Pancreas (tissue), 10 donors: ENCODE measurements around the gene ZNF836. TPM values are rescaled to one million over a fixed set of nuclear protein-coding genes. Genes with fewer than 3 reads are reported as not detected.
A peak's percentile ranks its signal among the peaks of the same experiment; 100 is the strongest.

ENCODE experiments used
- ATAC-seq, 4 donors: fragments of 200-7000 bp; cut with Tn5 transposase; one replicate each; pipeline versions ENCODE4 v1.8.0 to v1.9.1; 2020; ENCODE audit warnings: mild to moderate bottlenecking in 4 of 4, moderate library complexity in 4 of 4
- DNase-seq, 6 donors: peaks; one replicate each; pipeline ENCODE4 v3.0.0-alpha.2; 2020
- FAIRE-seq: peaks from 2 replicates; lab custom pipeline; 2012; peaks lifted over from hg19 to GRCh38; lab: Jason Lieb, UNC
- H3K27ac ChIP-seq, 4 donors: fragments of 200-600 bp; sonication (generic); 1 replicate in 3 of 4; 2 replicates in 1 of 4; pipeline versions ENCODE4 v1.5.0 to v1.8.0; 2020
- H3K27me3 ChIP-seq, 4 donors: fragments of 200-600 bp; one replicate each; pipeline ENCODE4 v1.8.0; 2021
- H3K36me3 ChIP-seq, 3 donors: fragments of 200-600 bp; sonication (generic) in 1 of 3; one replicate each; pipeline versions ENCODE4 v1.5.0 to v1.8.0; 2020 to 2021
- H3K4me1 ChIP-seq, 3 donors: fragments of 200-600 bp; one replicate each; pipeline ENCODE4 v1.8.0; 2021
- H3K4me3 ChIP-seq, 4 donors: fragments of 200-600 bp; sonication (generic) in 2 of 4; one replicate each; pipeline versions ENCODE4 v1.5.0 to v1.8.0; 2020 to 2021
- H3K9me3 ChIP-seq, 4 donors: fragments of 200-600 bp; one replicate each; pipeline ENCODE4 v1.8.0; 2021
- CTCF ChIP-seq, 4 donors: fragments of 200-600 bp; sonication (generic) in 3 of 4; IDR thresholded peaks; one replicate each; pipeline versions ENCODE4 v1.5.0 to v1.8.0; 2021; ENCODE audit warnings: antibody characterized with exemption in 4 of 4
- WGBS, 2 donors: extraction: QIAGEN DNeasy Blood & Tissue Kit; methylation state at CpG; one replicate each; pipeline ENCODE4 v1.1.7; 2013; 5-methylcytosine and 5-hydroxymethylcytosine counted together
- intact Hi-C, 3 donors: fragments of 100-400 bp; cut with DNase I; formaldehyde crosslinking; loops; one replicate each; pipeline versions ENCODE4 v1.11.1 to v1.14.2; 2022
- polyA plus RNA-seq, 2 donors: library from polyadenylated mRNA; stranded (reverse); fragments of 200-250 nt; gene quantifications; one replicate each; pipeline ENCODE4 v1.2.3, GENCODE V29; 2013
- total RNA-seq, 6 donors: library from RNA; stranded (reverse); fragmentation: NEBNext Ultra II Directional in 4 of 6; extraction: Animal tissue kit (Norgen Biotek cat#: 25700) in 4 of 6; gene quantifications; one replicate each; pipeline versions ENCODE4 v1.2.1 to v1.2.4, GENCODE V29; 2021 to 2023
- donor health status: healthy with polysubstance abuse.
- donor health status: DM: no; HTN: no; CAD: no; lungs with moderate emphysema.
- donor health status: DM: no; HTN: no; CAD: no.
- donor health status: control.
- donor health status: control.
- donor health status: Bipolar disorder and iron deficiency.
- donor health status: DM: yes; HTN: yes; CAD: no.
- donor health status: DM: no; HTN: no; CAD: no.
- donor health status: DM: no; HTN: no; CAD: no.
- donor health status: DM: yes; HTN: yes; CAD: no.

Gene ZNF836
- total RNA-seq (1 to 10 TPM; 4.4 to 9.2 (median 7.3) TPM), polyA plus RNA-seq (1 to 10 TPM; 2.0 to 2.8 TPM)

- peak within 1 kb of the TSS; percentile 61 to 84 (median 76) for H3K4me3 ChIP-seq
- H3K9me3 ChIP-seq: no peaks in the 10 kb centered on the region
- peaks cover 0 to 4% (median 0%) of the 10 kb centered on the region in 3 donors for H3K36me3 ChIP-seq
- 4 to 5% methylated on average over 37 of the region's 37 CpGs for WGBS, 2 donors
- DNase-seq (peak; percentile 85 to 95 (median 92)), ATAC-seq (peak; percentile 97 to 99 (median 98)), FAIRE-seq (no peak)
- no peaks in the 10 kb centered on the region for H3K27me3 ChIP-seq
- intact Hi-C loops: no loop called here
- H3K4me1 ChIP-seq: peaks cover 0 to 7% (median 4%) of the 10 kb centered on the region in 3 donors
- no peak for TF ChIP-seq CTCF (IDR thresholded peaks at IDR 0.05)
- H3K27ac ChIP-seq: peak within 1 kb of the TSS; percentile 44 to 74 (median 57)
These were observed at the start of gene ZNF836 for GRCh38 chr19:52171321-52172169. Gene ZNF836, minus strand, starts transcription at chr19:52171621. Its CDS starts 3,549 bp downstream, at chr19:52168072.

GRCh38 chr19:52221031-52221430, 49.6 kb upstream of the ZNF836 start:
- FAIRE-seq: no peak
- no peak for DNase-seq
- Histone ChIP-seq H3K27ac (no peak overlapping the region), H3K27me3 (no peaks in the 10 kb centered on the region), H3K36me3 (peaks cover 4 to 87% (median 78%) of the 10 kb centered on the region in 3 donors), H3K4me3 (no peak overlapping the region), H3K4me1 (no peaks in the 10 kb centered on the region), H3K9me3 (no peaks in the 10 kb centered on the region)
- no peak for TF ChIP-seq CTCF (IDR thresholded peaks at IDR 0.05)
- no peak for ATAC-seq
- WGBS, 2 donors: 96 to 98% methylated on average over 6 of the region's 6 CpGs
- intact Hi-C loops: no loop called here

- Histone ChIP-seq H3K36me3 (peaks cover 9 to 93% (median 78%) of the 10 kb centered on the region in 3 donors), H3K27me3 (no peaks in the 10 kb centered on the region), H3K4me3 (no peak overlapping the region), H3K27ac (no peak overlapping the region), H3K4me1 (no peaks in the 10 kb centered on the region), H3K9me3 (no peaks in the 10 kb centered on the region)
- no peak for FAIRE-seq
- no peak for ATAC-seq
- 93 to 97% methylated on average over 8 of the region's 8 CpGs for WGBS, 2 donors
- TF ChIP-seq CTCF (IDR thresholded peaks at IDR 0.05): no peak
- intact Hi-C loops: no loop called here
- no peak for DNase-seq
These were observed 48.2 kb upstream of the ZNF836 start for GRCh38 chr19:52219611-52220010.

GRCh38 chr19:52217576-52217975, 46.2 kb upstream of the ZNF836 start:
- peaks cover 7 to 100% (median 92%) of the 10 kb centered on the region in 3 donors for H3K36me3 ChIP-seq
- no peak for DNase-seq
- H3K27me3 ChIP-seq: no peaks in the 10 kb centered on the region
- ATAC-seq: no peak
- WGBS, 2 donors: 87 to 90% methylated on average over 5 of the region's 5 CpGs
- no peaks in the 10 kb centered on the region for H3K9me3 ChIP-seq
- intact Hi-C loops: no loop called here
- no peak overlapping the region for H3K27ac ChIP-seq
- no peak for TF ChIP-seq CTCF (IDR thresholded peaks at IDR 0.05)
- no peak overlapping the region for H3K4me3 ChIP-seq
- no peak for FAIRE-seq
- no peaks in the 10 kb centered on the region for H3K4me1 ChIP-seq

- WGBS, 2 donors: 87 to 96% methylated on average over 3 of the region's 3 CpGs
- no peaks in the 10 kb centered on the region for H3K27me3 ChIP-seq
- FAIRE-seq (no peak), DNase-seq (no peak), ATAC-seq (no peak)
- TF ChIP-seq CTCF (IDR thresholded peaks at IDR 0.05): no peak
- no peaks in the 10 kb centered on the region for H3K9me3 ChIP-seq
- H3K27ac ChIP-seq: no peak overlapping the region
- intact Hi-C loops: no loop called here
- H3K4me1 ChIP-seq: no peaks in the 10 kb centered on the region
- no peak overlapping the region for H3K4me3 ChIP-seq
- peaks cover 7 to 100% (median 92%) of the 10 kb centered on the region in 3 donors for H3K36me3 ChIP-seq
These were observed 45.0 kb upstream of the ZNF836 start for GRCh38 chr19:52216401-52216800.
